Keratinocyte (primary cell): ENCODE results near the gene VTCN1. TPM values are rescaled to one million over a fixed set of nuclear protein-coding genes. Genes with fewer than 3 reads are reported as not detected.

Experiments used
- DNase-seq: peaks from one replicate; pipeline ENCODE4 v3.0.0-alpha.2; 2011; ENCODE audit warnings: low read depth, missing footprints, low spot score
- FAIRE-seq: peaks from 2 replicates; lab custom pipeline; 2011; peaks lifted over from hg19 to GRCh38; lab: Jason Lieb, UNC
- H2AFZ ChIP-seq: 2 replicates; pipeline ENCODE4 v1.6.0; 2012; ENCODE audit warnings: low read length, control low read depth, inconsistent platforms; ENCODE audit not compliant: control insufficient read depth
- H3K27ac ChIP-seq: 2 replicates; pipeline ENCODE4 v1.5.1; 2011; ENCODE audit warnings: low read length; ENCODE audit not compliant: control insufficient read depth, insufficient read depth
- H3K27me3 ChIP-seq: 3 replicates; pipeline ENCODE4 v1.6.0; 2011; ENCODE audit warnings: low read length; ENCODE audit not compliant: control insufficient read depth, insufficient read depth; ENCODE audit errors: extremely low read depth
- H3K36me3 ChIP-seq, 2 experiments: 2 replicates in 1 of 2; 3 replicates in 1 of 2; pipeline ENCODE4 v1.5.1; 2011; ENCODE audit warnings: low read length in 2 of 2, mild to moderate bottlenecking in 1 of 2; ENCODE audit not compliant: control insufficient read depth in 2 of 2, insufficient read depth in 2 of 2; ENCODE audit errors: extremely low read depth in 1 of 2
- H3K4me1 ChIP-seq: 3 replicates; pipeline ENCODE4 v1.5.1; 2011; ENCODE audit warnings: low read length; ENCODE audit not compliant: control insufficient read depth, insufficient read depth; ENCODE audit errors: extremely low read depth
- H3K4me2 ChIP-seq: 3 replicates; pipeline ENCODE4 v1.6.0; 2011; ENCODE audit warnings: low read depth, low read length; ENCODE audit not compliant: control insufficient read depth, insufficient read depth; ENCODE audit errors: extremely low read depth
- H3K4me3 ChIP-seq, 3 experiments: fragments of 200-600 bp in 1 of 3; sonication (generic) in 1 of 3; 2 replicates in 2 of 3; 3 replicates in 1 of 3; pipeline ENCODE4 v1.5.1; 2011 to 2016; ENCODE audit warnings: low read length in 3 of 3, mild to moderate bottlenecking in 3 of 3, control low read depth in 2 of 3, inconsistent platforms in 1 of 3, low read depth in 1 of 3, mixed read lengths in 1 of 3, mixed run types in 1 of 3, moderate library complexity in 1 of 3; ENCODE audit not compliant: control insufficient read depth in 2 of 3, insufficient read depth in 2 of 3; ENCODE audit errors: extremely low read depth in 1 of 3
- H3K79me2 ChIP-seq: 2 replicates; pipeline ENCODE4 v1.6.0; 2012; ENCODE audit warnings: low read length; ENCODE audit not compliant: control insufficient read depth, insufficient read depth
- H3K9ac ChIP-seq: 3 replicates; pipeline ENCODE4 v1.6.0; 2011; ENCODE audit warnings: low read length; ENCODE audit not compliant: control insufficient read depth, insufficient read depth; ENCODE audit errors: extremely low read depth
- H3K9me1 ChIP-seq: 3 replicates; pipeline ENCODE4 v1.6.0; 2011; ENCODE audit warnings: low read length; ENCODE audit not compliant: control insufficient read depth, insufficient read depth; ENCODE audit errors: extremely low read depth
- H3K9me3 ChIP-seq: 2 replicates; pipeline ENCODE4 v1.5.1; 2012; ENCODE audit warnings: low read depth, low read length; ENCODE audit not compliant: control insufficient read depth
- H4K20me1 ChIP-seq: 3 replicates; pipeline ENCODE4 v1.6.0; 2011; ENCODE audit warnings: low read length; ENCODE audit not compliant: control insufficient read depth, insufficient read depth; ENCODE audit errors: extremely low read depth
- CTCF ChIP-seq, 3 experiments: IDR thresholded peaks in 1 of 3; conservative IDR thresholded peaks in 1 of 3; optimal IDR thresholded peaks in 1 of 3; 2 replicates in 2 of 3; 3 replicates in 1 of 3; pipeline versions ENCODE3 to v1.5.1; 2011; ENCODE audit warnings: low read length in 3 of 3, mild to moderate bottlenecking in 3 of 3, moderate library complexity in 2 of 3, control low read depth in 1 of 3, inconsistent platforms in 1 of 3; ENCODE audit not compliant: insufficient read depth in 2 of 3; ENCODE audit errors: extremely low read depth in 1 of 3
- EZH2 ChIP-seq: IDR thresholded peaks from one replicate; pipeline ENCODE4 v1.6.1; 2012; ENCODE audit warnings: inconsistent platforms, mild to moderate bottlenecking, low read length, moderate library complexity
- dilution Hi-C: fragments of 300-500 bp; cut with MboI; formaldehyde crosslinking; loops from one replicate; pipeline ENCODE4 v1.7.0; 2020; ENCODE audit warnings: low sequenced_read_pairs; ENCODE audit not compliant: extremely low pct_ligation_motif_present
- polyA plus RNA-seq, 5 experiments: library from polyadenylated mRNA; depleted of rRNA in 3 of 5; stranded (reverse) in 3 of 5; stranded (forward) in 1 of 5; unstranded in 1 of 5; fragments of >200 nt; gene quantifications; 1 replicate in 1 of 5; 2 replicates in 3 of 5; 3 replicates in 1 of 5; pipeline versions ENCODE4 v1.2.1 to v1.2.3, GENCODE V29; 2011 to 2012; ENCODE audit warnings: missing spikeins in 2 of 5, low read depth in 1 of 5, low replicate concordance in 1 of 5

VTCN1 gene
- polyA plus RNA-seq, 1 donor (not counting 4 experiments of a cell fraction or from before 2014, with no cell fraction given) = not detected

GRCh38 chr1:117180147-117180967 lies 30.4 kb downstream of the VTCN1 start:
- FAIRE-seq (no peak), DNase-seq (no peak)
- H3K9me3 ChIP-seq = no peaks in the 10 kb centered on the region
- no peaks in the 10 kb centered on the region for H3K36me3 ChIP-seq
- no peak overlapping the region for H3K4me2 ChIP-seq
- H3K9me1 ChIP-seq = no peaks in the 10 kb centered on the region
- TF ChIP-seq CTCF (optimal IDR thresholded peaks at IDR 0.05 in 1 of 3, IDR thresholded peaks at IDR 0.05 in 1 of 3, conservative IDR thresholded peaks at IDR 0.05 in 1 of 3; ENCODE audit: extremely low read depth in 1 of 3, insufficient read depth in 2 of 3, low read length in 3 of 3) (no peak), EZH2 (no peak)
- H3K4me3 ChIP-seq = no peak overlapping the region
- H3K27ac ChIP-seq = no peak overlapping the region
- H4K20me1 ChIP-seq = no peaks in the 10 kb centered on the region
- dilution Hi-C loops = no loop called here
- no peaks in the 10 kb centered on the region for H3K79me2 ChIP-seq
- no peaks in the 10 kb centered on the region for H3K4me1 ChIP-seq
- H3K27me3 ChIP-seq = no peaks in the 10 kb centered on the region
- no peak overlapping the region for H2AFZ ChIP-seq
- H3K9ac ChIP-seq = no peak overlapping the region

- Histone ChIP-seq H3K9me1 (no peaks in the 10 kb centered on the region), H3K9ac (no peak overlapping the region), H3K4me3 (no peak overlapping the region), H3K4me2 (no peak overlapping the region), H3K36me3 (no peaks in the 10 kb centered on the region), H3K79me2 (no peaks in the 10 kb centered on the region), H3K9me3 (no peaks in the 10 kb centered on the region), H3K27me3 (no peaks in the 10 kb centered on the region), H4K20me1 (no peaks in the 10 kb centered on the region), H2AFZ (no peak overlapping the region), H3K27ac (no peak overlapping the region), H3K4me1 (no peaks in the 10 kb centered on the region)
- TF ChIP-seq EZH2 (no peak), CTCF (optimal IDR thresholded peaks at IDR 0.05 in 1 of 3, IDR thresholded peaks at IDR 0.05 in 1 of 3, conservative IDR thresholded peaks at IDR 0.05 in 1 of 3; ENCODE audit: extremely low read depth in 1 of 3, insufficient read depth in 2 of 3, low read length in 3 of 3) (no peak)
- DNase-seq (no peak), FAIRE-seq (no peak)
- dilution Hi-C loops = no loop called here
Observed at GRCh38 chr1:117179471-117179870, 31.3 kb downstream of the VTCN1 start.
